Karpas-422 (cell line): ENCODE measurements around the gene SRBD1. TPM values are rescaled to one million over a fixed set of nuclear protein-coding genes. Genes with fewer than 3 reads are reported as not detected.

Experiments
- DNase-seq: peaks from one replicate; pipeline ENCODE4 v3.0.0-alpha.2; 2015
- H2AFZ ChIP-seq: fragments of 200-600 bp; sonication (generic); 2 replicates; pipeline ENCODE4 v1.6.1; 2014; ENCODE audit warnings: antibody characterized with exemption, low read length, mixed read lengths
- H3K27ac ChIP-seq: fragments of 200-600 bp; sonication (generic); 2 replicates; pipeline ENCODE4 v1.5.1; 2014; ENCODE audit warnings: mild to moderate bottlenecking, low read length, moderate library complexity
- H3K27me3 ChIP-seq: fragments of 200-600 bp; sonication (generic); 2 replicates; pipeline ENCODE4 v1.6.1; 2014; ENCODE audit warnings: low read length, mixed read lengths
- H3K36me3 ChIP-seq: fragments of 200-600 bp; sonication (generic); 2 replicates; pipeline ENCODE4 v1.6.1; 2014; ENCODE audit warnings: low read length, mixed read lengths; ENCODE audit not compliant: insufficient read depth
- H3K4me1 ChIP-seq: fragments of 200-600 bp; sonication (generic); 2 replicates; pipeline ENCODE4 v1.6.1; 2014; ENCODE audit warnings: mild to moderate bottlenecking, low read length, mixed read lengths
- H3K4me2 ChIP-seq: fragments of 200-600 bp; sonication (generic); 2 replicates; pipeline ENCODE4 v1.6.1; 2014; ENCODE audit warnings: low read length, low read depth, mild to moderate bottlenecking; ENCODE audit not compliant: poor library complexity, severe bottlenecking
- H3K4me3 ChIP-seq: fragments of 200-600 bp; sonication (generic); 2 replicates; pipeline ENCODE4 v1.5.1; 2014; ENCODE audit warnings: mild to moderate bottlenecking, antibody characterized with exemption, low read length, mixed read lengths
- H3K79me2 ChIP-seq: fragments of 200-600 bp; sonication (generic); 2 replicates; pipeline ENCODE4 v1.6.1; 2014; ENCODE audit warnings: mild to moderate bottlenecking, low read length, mixed read lengths
- H3K9ac ChIP-seq: fragments of 200-600 bp; sonication (generic); 2 replicates; pipeline ENCODE4 v1.6.0; 2014; ENCODE audit warnings: low read length
- H3K9me2 ChIP-seq: fragments of 200-600 bp; sonication (generic), shearing (Covaris generic); replicated peaks from 2 replicates; pipeline ENCODE4 v1.6.0; 2014; ENCODE audit warnings: mild to moderate bottlenecking, low read length, moderate library complexity; ENCODE audit not compliant: insufficient read depth
- H3K9me3 ChIP-seq: fragments of 300-700, 200-600 bp; sonication (generic); 2 replicates; pipeline ENCODE4 v1.6.1; 2014; ENCODE audit warnings: low read length, mixed read lengths
- H4K20me1 ChIP-seq: fragments of 200-600 bp; sonication (generic); 2 replicates; pipeline ENCODE4 v1.6.1; 2014; ENCODE audit warnings: mild to moderate bottlenecking, antibody characterized with exemption, low read length, low read depth; ENCODE audit not compliant: insufficient read depth
- total RNA-seq: library from RNA; depleted of rRNA; stranded (reverse); fragments of >200 nt; shearing (Covaris generic); gene quantifications from 2 replicates; pipeline ENCODE4 v1.2.3, GENCODE V29; 2014; ENCODE audit warnings: low replicate concordance

Gene SRBD1
- total RNA-seq, 1 experiment from 2014 or later: 29.7 TPM

GRCh38 chr2:45542013-45542412 lies 69.1 kb downstream of the SRBD1 start:
- H4K20me1 ChIP-seq: no peaks in the 10 kb centered on the region
- no peaks in the 10 kb centered on the region for H3K79me2 ChIP-seq
- peaks cover 9% of the 10 kb centered on the region; the same call in 1 of the 2 replicates for H3K9me3 ChIP-seq
- H3K4me1 ChIP-seq: no peaks in the 10 kb centered on the region
- H3K9me2 ChIP-seq: no peaks in the 10 kb centered on the region
- H3K4me2 ChIP-seq: no peak overlapping the region
- no peak overlapping the region for H3K9ac ChIP-seq
- peaks cover 44% of the 10 kb centered on the region for H3K36me3 ChIP-seq
- H2AFZ ChIP-seq: no peak overlapping the region
- DNase-seq: no peak
- H3K27me3 ChIP-seq: no peaks in the 10 kb centered on the region
- H3K4me3 ChIP-seq: no peak overlapping the region
- no peak overlapping the region for H3K27ac ChIP-seq

DNA sequence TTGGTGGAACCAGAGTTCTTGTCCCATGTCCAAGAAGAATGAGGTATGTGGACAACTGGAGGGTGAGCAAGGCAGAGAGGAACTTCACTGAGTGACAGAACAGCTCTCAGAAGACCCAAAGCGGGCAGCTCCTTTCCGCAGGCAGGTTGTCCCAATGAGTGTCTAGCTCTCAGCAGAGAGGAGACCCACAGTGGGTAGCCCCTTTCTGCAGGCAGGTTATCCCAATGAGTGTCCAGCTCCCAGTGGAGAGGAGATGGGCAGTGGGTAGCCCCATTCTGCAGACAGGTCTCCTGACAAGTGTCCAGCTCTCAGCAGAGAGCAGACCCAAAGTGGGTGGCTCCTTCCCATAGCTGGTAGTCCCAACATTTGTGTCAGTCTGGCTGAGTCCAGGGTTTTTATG lies 69.6 kb downstream of the SRBD1 start:
- no peaks in the 10 kb centered on the region for H3K9me2 ChIP-seq
- no peak overlapping the region for H2AFZ ChIP-seq
- no peaks in the 10 kb centered on the region for H3K27me3 ChIP-seq
- no peak for DNase-seq
- H3K79me2 ChIP-seq: no peaks in the 10 kb centered on the region
- H3K4me1 ChIP-seq: no peaks in the 10 kb centered on the region
- peaks cover 41% of the 10 kb centered on the region for H3K36me3 ChIP-seq
- no peak overlapping the region for H3K4me2 ChIP-seq
- no peak overlapping the region for H3K27ac ChIP-seq
- no peak overlapping the region for H3K4me3 ChIP-seq
- no peak overlapping the region for H3K9ac ChIP-seq
- peaks cover 9% of the 10 kb centered on the region; the same call in 1 of the 2 replicates for H3K9me3 ChIP-seq
- H4K20me1 ChIP-seq: no peaks in the 10 kb centered on the region

DNA sequence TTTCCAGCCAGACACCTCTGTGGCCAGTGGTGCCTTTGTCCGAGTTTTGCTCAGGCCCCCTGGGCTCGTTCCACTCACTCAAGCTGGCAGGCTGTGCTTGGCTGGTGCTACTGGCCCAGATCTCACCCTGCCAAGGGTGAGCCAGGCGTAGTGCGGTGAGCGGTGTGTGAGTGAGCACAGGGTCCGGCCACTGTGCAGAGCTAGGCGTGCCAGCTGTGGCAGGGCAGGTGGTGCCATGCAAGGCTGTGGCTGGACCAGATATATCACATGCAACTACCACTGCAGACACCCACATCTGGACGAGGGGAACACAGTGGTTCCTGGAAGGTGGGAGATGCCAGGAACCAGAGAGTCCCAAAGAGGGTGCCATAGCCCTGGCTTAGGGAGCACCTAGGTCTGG lies 70.1 kb downstream of the SRBD1 start:
- Histone ChIP-seq H4K20me1 (no peaks in the 10 kb centered on the region), H3K27me3 (no peaks in the 10 kb centered on the region), H3K9me2 (no peaks in the 10 kb centered on the region), H3K9me3 (peaks cover 9% of the 10 kb centered on the region; the same call in 1 of the 2 replicates), H3K9ac (no peak overlapping the region), H3K4me1 (no peaks in the 10 kb centered on the region), H3K79me2 (no peaks in the 10 kb centered on the region), H3K27ac (no peak overlapping the region), H3K4me3 (no peak overlapping the region), H3K4me2 (no peak overlapping the region), H2AFZ (no peak overlapping the region), H3K36me3 (peaks cover 38% of the 10 kb centered on the region)
- DNase-seq: no peak

GRCh38 chr2:45533771-45534170 lies 77.3 kb downstream of the SRBD1 start:
- no peaks in the 10 kb centered on the region for H4K20me1 ChIP-seq
- no peaks in the 10 kb centered on the region for H3K9me3 ChIP-seq
- no peak overlapping the region for H3K4me3 ChIP-seq
- H3K4me1 ChIP-seq: no peaks in the 10 kb centered on the region
- no peak for DNase-seq
- no peaks in the 10 kb centered on the region; the same call in 1 of the 2 replicates for H3K9me2 ChIP-seq
- no peaks in the 10 kb centered on the region for H3K36me3 ChIP-seq
- H3K9ac ChIP-seq: no peak overlapping the region
- no peak overlapping the region for H3K27ac ChIP-seq
- H2AFZ ChIP-seq: no peak overlapping the region
- H3K79me2 ChIP-seq: no peaks in the 10 kb centered on the region
- no peaks in the 10 kb centered on the region for H3K27me3 ChIP-seq
- H3K4me2 ChIP-seq: no peak overlapping the region

DNA sequence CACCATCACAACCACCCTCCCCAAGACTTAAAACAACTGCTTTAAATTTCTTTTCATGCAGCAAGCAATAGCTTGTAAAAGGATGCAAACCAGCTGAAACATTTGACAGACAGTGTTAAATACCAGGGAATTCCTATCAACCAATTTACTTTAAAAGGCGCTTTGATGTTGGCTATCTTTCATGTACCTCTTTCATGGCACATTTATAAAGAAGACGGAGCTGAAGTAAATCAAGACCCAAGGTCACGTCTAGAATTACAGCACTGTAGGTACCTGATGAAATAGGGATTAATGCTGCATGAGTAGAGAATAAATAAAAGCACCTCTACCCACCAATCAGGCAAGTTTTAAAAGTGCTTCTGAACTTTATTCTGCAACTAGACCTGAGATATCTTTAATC lies 78.9 kb downstream of the SRBD1 start:
- H3K27me3 ChIP-seq: no peaks in the 10 kb centered on the region
- H3K4me3 ChIP-seq: no peak overlapping the region
- H3K79me2 ChIP-seq: no peaks in the 10 kb centered on the region
- H3K9ac ChIP-seq: no peak overlapping the region
- no peaks in the 10 kb centered on the region for H3K9me3 ChIP-seq
- H4K20me1 ChIP-seq: no peaks in the 10 kb centered on the region
- DNase-seq: no peak
- H3K9me2 ChIP-seq: no peaks in the 10 kb centered on the region; the same call in 1 of the 2 replicates
- no peaks in the 10 kb centered on the region for H3K36me3 ChIP-seq
- no peak overlapping the region for H3K27ac ChIP-seq
- H3K4me1 ChIP-seq: no peaks in the 10 kb centered on the region
- no peak overlapping the region for H2AFZ ChIP-seq
- no peak overlapping the region for H3K4me2 ChIP-seq

- Histone ChIP-seq H3K27me3 (no peaks in the 10 kb centered on the region), H3K79me2 (no peaks in the 10 kb centered on the region), H3K9me3 (no peaks in the 10 kb centered on the region), H3K9ac (no peak overlapping the region), H3K36me3 (0 out of 2 replicates have a peak, but pooled peaks cover 4% of the 10 kb centered on the region), H3K27ac (no peak overlapping the region), H3K4me2 (no peak overlapping the region), H2AFZ (no peak overlapping the region), H4K20me1 (no peaks in the 10 kb centered on the region; the same call in 1 of the 2 replicates), H3K9me2 (no peaks in the 10 kb centered on the region; the same call in 1 of the 2 replicates), H3K4me1 (no peaks in the 10 kb centered on the region), H3K4me3 (no peak overlapping the region)
- DNase-seq: no peak
Measured at GRCh38 chr2:45524016-45524415, 87.1 kb downstream of the SRBD1 start.

GRCh38 chr2:45518546-45518945 lies 92.5 kb downstream of the SRBD1 start:
- DNase-seq: no peak
- no peaks in the 10 kb centered on the region for H3K9me2 ChIP-seq
- no peak overlapping the region for H2AFZ ChIP-seq
- no peaks in the 10 kb centered on the region; the same call in 1 of the 2 replicates for H4K20me1 ChIP-seq
- no peaks in the 10 kb centered on the region for H3K9me3 ChIP-seq
- H3K36me3 ChIP-seq: no peaks in the 10 kb centered on the region
- H3K9ac ChIP-seq: no peak overlapping the region
- no peak overlapping the region for H3K4me3 ChIP-seq
- no peaks in the 10 kb centered on the region for H3K4me1 ChIP-seq
- no peak overlapping the region for H3K27ac ChIP-seq
- no peaks in the 10 kb centered on the region for H3K79me2 ChIP-seq
- no peaks in the 10 kb centered on the region for H3K27me3 ChIP-seq
- H3K4me2 ChIP-seq: no peak overlapping the region

DNA sequence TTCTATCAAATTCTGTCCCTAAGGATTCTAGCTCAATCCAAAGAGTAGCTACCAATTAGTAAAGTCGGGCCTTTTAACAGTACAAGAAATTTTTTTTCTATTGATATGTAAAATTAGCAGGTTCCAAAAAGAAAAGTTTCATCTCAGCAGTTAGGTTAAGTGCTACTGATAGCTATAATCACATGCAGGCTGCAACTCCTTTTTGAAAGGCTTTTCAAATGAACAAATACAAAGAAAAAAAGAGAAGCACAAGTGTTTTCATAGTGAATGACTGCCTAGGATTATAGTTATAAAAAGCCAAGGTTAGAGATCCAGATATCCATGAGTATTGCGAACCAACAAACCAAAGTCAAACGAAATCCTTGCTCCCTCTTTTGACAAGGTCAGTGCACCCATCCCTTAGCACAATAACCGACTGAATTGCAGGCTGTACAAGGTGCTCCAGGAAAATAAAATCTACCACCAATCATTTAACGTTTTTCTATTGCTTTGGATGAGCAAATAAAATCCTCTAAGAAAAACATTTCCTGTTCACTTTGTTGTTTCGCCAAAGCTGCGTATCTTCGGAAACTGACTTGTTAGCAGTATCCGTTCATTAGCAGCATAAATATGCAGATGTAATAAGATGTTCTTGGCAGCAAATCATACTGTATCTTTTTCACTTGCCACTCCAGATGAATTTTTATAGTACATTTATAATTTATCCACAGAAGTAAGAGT lies 100.2 kb downstream of the SRBD1 start:
- H3K4me2 ChIP-seq: no peak overlapping the region
- DNase-seq: no peak
- H3K9me3 ChIP-seq: no peaks in the 10 kb centered on the region
- H2AFZ ChIP-seq: no peak overlapping the region
- no peaks in the 10 kb centered on the region for H3K9me2 ChIP-seq
- no peaks in the 10 kb centered on the region for H3K4me1 ChIP-seq
- no peaks in the 10 kb centered on the region for H3K79me2 ChIP-seq
- no peak overlapping the region for H3K4me3 ChIP-seq
- H3K27ac ChIP-seq: no peak overlapping the region
- no peaks in the 10 kb centered on the region for H3K36me3 ChIP-seq
- no peaks in the 10 kb centered on the region for H3K27me3 ChIP-seq
- no peaks in the 10 kb centered on the region for H4K20me1 ChIP-seq
- no peak overlapping the region for H3K9ac ChIP-seq
